GM12891 (cell line): ENCODE data around the gene ITGA1.
"Not testable (repeated sequence)": the region's sequence is repeated elsewhere in the genome, so short reads cannot be mapped to it uniquely, and the experiment has no call there.

Source experiments
- DNase-seq: peaks from one replicate; pipeline ENCODE4 v3.0.0; 2011; ENCODE audit warnings: low spot score; ENCODE audit not compliant: insufficient read length
- FAIRE-seq: peaks from 2 replicates; lab custom pipeline; 2011; peaks lifted over from hg19 to GRCh38; lab: Jason Lieb, UNC
- PAX5 ChIP-seq: IDR thresholded peaks from 2 replicates; pipeline ENCODE4 v1.6.1; 2011; ENCODE audit warnings: low read length, moderate library complexity, mild to moderate bottlenecking; ENCODE audit not compliant: insufficient read depth, severe bottlenecking
- POLR2A ChIP-seq: IDR thresholded peaks from 2 replicates; pipeline ENCODE4 v1.6.1; 2011; ENCODE audit warnings: low read depth, low read length, control low read depth
- POLR2AphosphoS5 ChIP-seq: IDR thresholded peaks from 2 replicates; pipeline ENCODE4 v1.6.1; 2011; ENCODE audit warnings: low read depth, low read length, control low read depth
- POU2F2 ChIP-seq: IDR thresholded peaks from 2 replicates; pipeline ENCODE4 v1.6.1; 2011; ENCODE audit warnings: low read depth, mild to moderate bottlenecking, control low read depth, low read length, moderate library complexity
- SPI1 ChIP-seq: IDR thresholded peaks from 2 replicates; pipeline ENCODE4 v1.6.1; 2011; ENCODE audit warnings: low read depth, low read length, control low read depth
- TAF1 ChIP-seq: IDR thresholded peaks from 2 replicates; pipeline ENCODE4 v1.6.1; 2011; ENCODE audit warnings: low read depth, low read length, control low read depth

ITGA1 gene

DNA sequence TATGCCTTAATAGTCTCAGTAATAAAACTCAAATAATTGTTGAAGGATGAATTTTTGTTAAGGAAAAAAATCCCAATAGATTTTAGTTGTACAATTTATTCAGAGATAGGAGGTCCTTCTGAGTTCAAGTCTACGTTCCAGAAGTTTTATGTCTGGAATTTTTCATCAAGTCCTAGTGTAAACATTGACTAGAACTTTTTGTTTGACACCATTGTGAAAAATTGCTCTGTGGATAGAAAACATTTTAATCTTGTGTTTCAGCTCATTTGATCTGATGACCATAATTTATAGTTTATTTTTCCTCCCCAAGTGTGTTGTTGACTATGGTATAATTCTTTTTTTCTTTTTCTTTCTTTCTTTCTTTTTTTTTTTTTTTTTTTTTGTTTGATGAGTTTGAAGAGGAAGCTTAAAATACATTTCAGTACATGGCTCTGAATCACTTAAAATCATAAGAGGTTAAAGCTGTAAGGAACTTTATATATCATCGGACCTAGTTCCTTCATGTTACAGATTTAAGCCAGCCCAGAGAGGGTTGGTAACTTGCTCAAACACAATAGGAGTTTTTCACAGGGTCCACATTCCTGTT lies 20.7 kb downstream of the ITGA1 start:
- FAIRE-seq (no peak), DNase-seq (no peak)
- no peak for TF ChIP-seq POLR2A
- TF ChIP-seq TAF1, result no peak
- no peak for TF ChIP-seq POU2F2
- no peak for TF ChIP-seq SPI1
- no peak for TF ChIP-seq PAX5
- no peak for TF ChIP-seq POLR2AphosphoS5

DNA sequence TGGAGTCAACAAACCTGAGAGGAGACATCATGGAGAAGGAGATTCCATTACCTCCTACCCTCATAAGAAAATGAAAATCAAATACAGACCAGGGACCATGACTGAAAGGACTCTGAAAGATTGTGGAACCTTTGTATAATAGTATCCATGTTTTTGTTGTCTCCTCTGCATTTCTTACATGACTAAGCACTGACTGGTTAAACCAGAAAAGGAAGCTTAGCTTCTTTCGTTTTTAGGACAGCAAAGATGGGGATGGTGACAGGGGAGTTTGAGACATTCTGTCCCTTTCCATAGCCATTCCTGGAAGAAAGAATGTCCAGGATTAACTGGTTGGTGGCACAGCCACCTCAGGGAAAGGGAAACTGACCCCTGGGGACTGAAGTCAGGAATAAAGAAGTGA lies 22.2 kb downstream of the ITGA1 start:
- DNase-seq (no peak), FAIRE-seq (no peak)
- no peak for TF ChIP-seq SPI1
- no peak for TF ChIP-seq PAX5
- no peak for TF ChIP-seq POU2F2

DNA sequence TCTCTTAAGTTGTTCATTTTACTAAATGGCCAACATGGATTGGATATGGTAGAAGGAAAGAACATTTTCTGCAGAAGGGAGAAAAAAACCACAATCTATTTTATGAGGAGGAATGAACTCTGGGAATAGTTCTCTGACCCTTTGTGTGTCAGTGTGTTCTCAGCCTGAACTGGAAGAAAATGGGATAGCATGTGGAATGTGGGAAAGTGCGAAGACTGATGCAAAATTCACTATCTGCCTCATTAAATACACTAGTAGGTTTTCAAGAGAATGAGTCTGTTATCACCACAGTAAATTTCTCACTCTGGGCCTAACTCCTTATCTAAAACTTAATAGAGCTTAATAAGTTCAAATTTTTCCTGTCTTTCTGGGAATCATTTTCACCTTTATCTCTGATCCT lies 22.7 kb downstream of the ITGA1 start:
- TF ChIP-seq POLR2A, result no peak
- no peak for TF ChIP-seq PAX5
- TF ChIP-seq POU2F2, result no peak
- no peak for TF ChIP-seq SPI1
- TF ChIP-seq POLR2AphosphoS5, result no peak
- TF ChIP-seq TAF1, result no peak
- DNase-seq (no peak), FAIRE-seq (no peak)

DNA sequence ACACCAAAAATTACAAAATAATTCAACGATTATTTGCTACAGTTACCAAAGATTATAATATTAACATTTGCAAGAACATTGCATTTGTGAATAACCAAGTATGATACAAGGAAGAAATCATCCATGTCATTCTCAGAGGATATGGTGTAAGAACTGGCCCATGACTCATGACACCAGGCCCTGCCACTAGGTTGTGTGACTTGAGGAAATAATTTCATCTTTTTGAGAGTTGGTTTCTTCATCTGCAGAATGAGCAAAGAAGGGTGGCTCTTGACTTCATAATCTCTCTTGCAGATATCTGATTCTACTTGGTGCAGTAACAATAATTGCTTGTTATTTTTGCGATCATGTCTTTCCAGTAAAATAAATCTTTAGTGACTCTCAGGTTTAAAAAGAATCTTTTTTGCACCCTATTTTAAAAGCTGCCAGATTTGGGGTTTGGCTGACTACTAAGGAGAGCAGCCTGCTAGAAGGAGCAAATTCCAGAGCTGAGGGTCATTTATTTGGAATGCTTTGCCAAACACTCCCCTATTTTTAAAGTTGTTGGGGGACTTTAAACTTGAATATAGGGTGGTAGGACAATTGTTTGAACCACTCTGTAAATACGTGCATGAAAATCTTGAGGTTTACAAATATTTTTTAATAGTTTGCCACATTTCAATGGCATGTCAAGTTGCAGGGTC lies 23.5 kb downstream of the ITGA1 start:
- FAIRE-seq (no peak), DNase-seq (no peak)
- TF ChIP-seq POU2F2 (no peak), SPI1 (no peak), TAF1 (no peak), PAX5 (no peak), POLR2AphosphoS5 (no peak), POLR2A (no peak)

DNA sequence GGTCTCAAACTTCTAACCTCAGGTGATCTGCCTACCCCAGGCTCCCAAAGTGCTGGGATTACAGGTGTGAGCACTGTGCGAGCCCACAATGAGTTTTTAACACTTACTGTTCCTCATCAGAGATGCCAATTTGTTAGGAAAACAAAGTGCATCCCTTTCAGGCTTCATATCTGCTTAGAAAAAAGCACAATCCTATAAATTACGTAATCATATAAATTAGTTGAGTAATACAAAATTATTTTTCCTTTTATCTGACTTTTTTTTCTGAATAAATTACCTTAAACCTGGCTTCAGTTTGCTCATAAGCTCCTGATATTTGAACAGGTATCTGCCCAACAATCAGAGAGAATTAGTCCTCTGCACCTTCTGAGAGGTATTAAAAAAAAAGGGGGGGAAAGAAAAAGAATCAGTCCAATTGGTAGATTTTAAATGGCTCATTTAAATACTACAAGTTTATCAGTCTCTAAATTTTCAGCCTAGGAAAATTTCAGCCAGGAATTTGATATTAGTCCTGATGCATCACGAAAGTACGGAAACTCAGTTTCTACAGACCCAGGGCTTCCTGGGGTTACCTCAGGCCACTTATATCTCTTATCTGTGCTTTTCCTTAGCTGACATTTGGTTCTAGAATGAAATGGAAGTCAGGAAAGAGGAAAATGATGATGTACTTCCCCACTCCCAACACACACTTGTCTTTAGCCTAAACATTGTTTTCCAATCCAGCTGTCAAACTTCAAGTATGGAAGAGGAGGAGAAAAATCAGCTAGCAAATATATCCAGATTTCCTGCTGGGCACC lies 26.8 kb downstream of the ITGA1 start:
- TF ChIP-seq POU2F2 (no peak), POLR2A (no peak), SPI1 (no peak), TAF1 (no peak), POLR2AphosphoS5 (no peak), PAX5 (no peak)
- no peak for DNase-seq
- FAIRE-seq, result no peak

DNA sequence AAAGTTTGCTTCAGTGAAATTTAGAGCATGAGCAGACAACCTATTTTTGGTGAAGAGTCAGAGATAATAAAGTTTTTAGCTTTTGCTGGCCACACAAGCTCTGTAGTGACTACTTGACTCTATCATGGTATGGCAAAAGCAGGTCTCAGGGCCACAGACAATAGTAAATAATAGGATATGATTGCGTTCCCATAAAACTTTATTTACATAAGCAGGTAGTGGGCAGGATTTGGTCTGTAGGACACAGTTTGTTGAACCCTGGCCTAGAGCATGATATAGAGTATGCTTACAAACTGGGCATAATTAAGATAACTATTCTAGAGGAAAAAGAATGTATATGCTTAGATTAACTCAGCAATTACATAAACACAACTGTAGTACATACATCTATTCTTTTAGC lies 30.1 kb downstream of the ITGA1 start:
- TF ChIP-seq POLR2AphosphoS5 (no peak), POU2F2 (no peak), TAF1 (no peak), PAX5 (no peak), SPI1 (no peak), POLR2A (no peak)
- FAIRE-seq (no peak), DNase-seq (no peak)

DNA sequence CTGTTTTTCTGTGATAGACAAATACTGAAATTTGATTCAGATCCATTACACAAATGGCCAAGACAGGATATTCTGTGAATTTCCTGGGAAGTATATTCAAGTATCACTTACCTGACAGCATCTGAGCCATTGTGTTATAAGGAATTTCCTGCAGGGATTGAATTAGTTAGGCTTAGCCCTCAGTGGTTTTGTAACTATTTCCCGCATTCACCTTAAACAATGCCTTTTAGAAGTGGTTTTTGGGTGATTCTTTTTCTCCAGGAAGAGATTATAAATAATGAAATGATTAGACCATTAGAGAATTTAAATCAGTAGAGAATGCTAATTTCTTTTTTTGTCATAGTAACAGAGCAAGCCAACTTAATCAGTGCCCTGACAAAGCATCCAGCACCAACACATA lies 30.6 kb downstream of the ITGA1 start:
- TF ChIP-seq SPI1 (no peak), POU2F2 (no peak), TAF1 (no peak), POLR2A (no peak), PAX5 (no peak), POLR2AphosphoS5 (no peak)
- FAIRE-seq (no peak), DNase-seq (no peak)

DNA sequence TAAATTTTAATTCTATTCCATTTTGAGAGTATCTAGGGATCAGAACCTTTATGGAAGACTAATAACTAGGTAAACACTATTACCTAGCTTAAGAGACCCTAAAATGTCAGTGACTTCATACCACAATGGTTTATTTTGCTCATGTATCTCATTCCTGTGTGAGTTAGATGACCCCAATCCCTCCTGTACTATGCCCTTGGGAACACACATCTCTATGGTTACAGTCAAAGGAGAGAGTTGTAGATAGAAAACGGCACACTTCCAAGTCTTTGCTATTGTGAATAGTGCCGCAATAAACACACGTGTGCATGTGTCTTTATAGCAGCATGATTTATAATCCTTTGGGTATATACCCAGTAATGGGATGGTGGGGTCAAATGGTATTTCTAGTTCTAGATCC lies 31.1 kb downstream of the ITGA1 start:
- not testable (repeated sequence) for FAIRE-seq, DNase-seq

DNA sequence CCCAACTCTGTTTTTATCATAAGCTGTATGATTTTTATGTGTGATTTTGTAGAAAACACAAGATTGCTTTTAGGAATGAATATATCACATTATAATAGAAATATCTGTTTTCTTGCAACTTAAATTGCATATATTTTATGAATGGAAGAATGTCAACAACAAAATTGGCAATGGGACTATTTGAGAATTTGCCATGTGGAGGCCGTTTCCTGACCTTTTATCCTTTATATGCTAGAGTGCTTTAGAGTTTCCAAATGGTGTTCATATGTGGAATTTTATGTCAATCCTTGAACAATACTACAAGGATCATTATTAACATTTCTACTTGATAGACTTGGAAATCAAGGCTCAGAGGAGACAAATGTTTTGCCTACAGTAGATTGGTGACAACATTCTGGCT lies 34.2 kb downstream of the ITGA1 start:
- FAIRE-seq (no peak), DNase-seq (no peak)
- TF ChIP-seq POLR2AphosphoS5 (no peak), TAF1 (no peak), POLR2A (no peak), PAX5 (no peak), SPI1 (no peak), POU2F2 (no peak)

DNA sequence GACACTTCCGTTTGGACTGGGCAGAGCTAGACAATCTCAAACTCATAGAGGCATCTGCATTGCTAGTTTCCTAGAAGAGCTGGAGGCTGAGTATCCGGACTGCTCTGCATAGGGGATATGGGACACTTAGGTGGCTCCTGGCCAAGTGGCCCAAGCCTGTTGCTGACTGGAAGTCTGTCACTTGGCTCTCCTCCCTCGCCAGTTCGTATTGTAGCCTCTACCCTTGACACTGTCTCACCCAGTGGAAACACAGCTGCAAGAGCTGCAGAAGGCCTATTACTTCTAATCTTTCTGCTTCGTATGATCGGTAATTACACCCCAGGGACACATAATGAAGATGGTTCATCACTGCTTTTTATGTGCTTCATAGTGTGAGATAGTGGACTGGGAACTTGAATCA lies 34.7 kb downstream of the ITGA1 start:
- FAIRE-seq (no peak), DNase-seq (no peak)
- no peak for TF ChIP-seq PAX5
- TF ChIP-seq POLR2AphosphoS5, result no peak
- TF ChIP-seq POU2F2, result no peak
- no peak for TF ChIP-seq POLR2A
- TF ChIP-seq TAF1, result no peak
- TF ChIP-seq SPI1, result no peak
